Body of pancreas (tissue), 4 donors: ENCODE data around the gene PLOD2.

Experiments
- POLR2A ChIP-seq, 3 donors: fragments of 450-650 bp; IDR thresholded peaks; one replicate each; pipeline ENCODE4 v1.6.1; 2016; ENCODE audit warnings: antibody characterized with exemption in 3 of 3, mild to moderate bottlenecking in 2 of 3
- TF ChIP-seq, protein P1 (sequence below), 7 experiments: fragments of 450-650 bp in 4 of 7; fragments of 200-600 bp in 3 of 7; sonication (generic) in 3 of 7; IDR thresholded peaks; one replicate each; pipeline ENCODE4 v1.5.1; 2016 to 2019; ENCODE audit warnings: antibody characterized with exemption in 7 of 7

DNA sequence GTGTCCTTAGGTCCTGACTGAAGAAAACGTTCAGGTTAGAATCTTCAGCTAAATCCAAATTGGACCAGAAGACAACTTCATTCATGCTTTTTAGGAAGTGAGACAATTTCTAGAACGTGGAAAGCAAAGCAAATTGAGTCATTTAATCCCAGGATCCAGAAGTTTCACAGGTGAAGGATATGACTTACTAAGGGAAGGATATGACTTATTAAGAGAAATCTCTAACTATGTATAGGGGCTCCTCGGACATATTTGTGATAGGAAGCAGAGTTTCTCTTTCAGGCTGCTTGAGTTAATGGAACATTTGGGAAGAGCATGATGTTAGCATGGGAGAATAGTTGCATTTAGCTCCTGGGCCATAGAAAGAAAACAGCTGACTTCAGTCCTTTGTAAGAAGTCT lies 16.1 kb upstream of the PLOD2 start:
- TF ChIP-seq, protein P1, sequence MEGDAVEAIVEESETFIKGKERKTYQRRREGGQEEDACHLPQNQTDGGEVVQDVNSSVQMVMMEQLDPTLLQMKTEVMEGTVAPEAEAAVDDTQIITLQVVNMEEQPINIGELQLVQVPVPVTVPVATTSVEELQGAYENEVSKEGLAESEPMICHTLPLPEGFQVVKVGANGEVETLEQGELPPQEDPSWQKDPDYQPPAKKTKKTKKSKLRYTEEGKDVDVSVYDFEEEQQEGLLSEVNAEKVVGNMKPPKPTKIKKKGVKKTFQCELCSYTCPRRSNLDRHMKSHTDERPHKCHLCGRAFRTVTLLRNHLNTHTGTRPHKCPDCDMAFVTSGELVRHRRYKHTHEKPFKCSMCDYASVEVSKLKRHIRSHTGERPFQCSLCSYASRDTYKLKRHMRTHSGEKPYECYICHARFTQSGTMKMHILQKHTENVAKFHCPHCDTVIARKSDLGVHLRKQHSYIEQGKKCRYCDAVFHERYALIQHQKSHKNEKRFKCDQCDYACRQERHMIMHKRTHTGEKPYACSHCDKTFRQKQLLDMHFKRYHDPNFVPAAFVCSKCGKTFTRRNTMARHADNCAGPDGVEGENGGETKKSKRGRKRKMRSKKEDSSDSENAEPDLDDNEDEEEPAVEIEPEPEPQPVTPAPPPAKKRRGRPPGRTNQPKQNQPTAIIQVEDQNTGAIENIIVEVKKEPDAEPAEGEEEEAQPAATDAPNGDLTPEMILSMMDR (IDR thresholded peaks at IDR 0.05) = no peak
- TF ChIP-seq POLR2A (IDR thresholded peaks at IDR 0.05) = no peak
